Mesodermal cell (in vitro differentiated cells): ENCODE measurements around the gene CCDC88B.
A peak's percentile ranks its signal among the peaks of the same experiment; 100 is the strongest.

Experiments
- H3K27ac ChIP-seq: 2 replicates; pipeline ENCODE4 v1.7.0; 2013; ENCODE audit warnings: mild to moderate bottlenecking, low read depth, low read length, moderate library complexity; ENCODE audit not compliant: severe bottlenecking
- H3K36me3 ChIP-seq: 2 replicates; pipeline ENCODE4 v1.7.1; 2013; ENCODE audit warnings: mild to moderate bottlenecking, low read length, moderate library complexity; ENCODE audit not compliant: control insufficient read depth, insufficient read depth
- H3K4me1 ChIP-seq: one replicate; pipeline ENCODE4 v1.7.1; 2013; ENCODE audit warnings: mild to moderate bottlenecking, low read length; ENCODE audit not compliant: insufficient read depth, control insufficient read depth, poor library complexity, severe bottlenecking
- H3K4me3 ChIP-seq: 2 replicates; pipeline ENCODE4 v1.7.0; 2013; ENCODE audit warnings: low read length, control low read depth, mild to moderate bottlenecking; ENCODE audit not compliant: insufficient read depth, poor library complexity, severe bottlenecking; ENCODE audit errors: extremely low read depth
- H3K9me3 ChIP-seq: 2 replicates; pipeline ENCODE4 v1.7.1; 2013; ENCODE audit warnings: mild to moderate bottlenecking, low read length, moderate library complexity; ENCODE audit not compliant: control insufficient read depth
- WGBS, 2 experiments: methylation state at CpG; one replicate each; pipeline ENCODE4 v1.1.5; 2013; ENCODE audit warnings: missing lambda C conversion rate in 2 of 2; ENCODE audit not compliant: insufficient coverage in 2 of 2; 5-methylcytosine and 5-hydroxymethylcytosine counted together

Gene CCDC88B

DNA sequence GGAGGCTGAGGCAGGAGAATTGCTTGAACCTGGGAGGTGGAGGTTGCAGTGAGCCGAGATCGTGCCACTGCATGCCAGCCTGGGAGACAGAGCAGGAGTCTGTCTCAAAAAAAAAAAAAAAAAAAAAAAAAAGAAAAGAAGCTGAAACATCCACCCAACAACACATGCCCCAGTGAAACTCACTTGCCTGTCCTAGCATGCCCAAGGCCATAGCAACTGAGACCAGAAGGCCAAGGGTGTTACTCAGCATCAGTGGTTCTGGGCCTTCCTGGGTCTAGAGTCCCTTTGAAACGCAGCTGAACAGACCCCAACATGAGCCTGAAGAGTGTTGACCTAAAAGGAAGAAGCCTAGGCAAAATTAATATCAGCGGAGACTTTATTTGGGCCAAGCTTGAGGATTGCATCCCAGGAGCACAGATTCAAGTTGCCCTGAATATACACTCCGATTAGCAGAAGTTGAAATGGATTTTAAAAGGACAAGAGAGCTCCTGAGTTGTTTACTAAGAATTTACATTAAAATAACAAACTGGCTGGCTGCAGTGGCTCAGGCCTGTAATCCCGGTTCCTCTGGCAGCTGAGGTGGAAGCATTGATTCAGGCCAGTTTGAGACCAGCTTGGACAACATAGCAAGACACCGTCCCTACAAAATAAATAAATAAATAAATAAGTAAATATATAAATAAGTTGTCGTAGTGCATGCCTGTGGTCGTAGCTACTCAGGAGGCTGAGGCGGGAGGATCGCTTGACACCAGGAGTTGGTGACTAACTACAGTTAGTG lies 15.1 kb upstream of the CCDC88B start:
- peak overlapping the region; percentile 10 for H3K27ac ChIP-seq
- no peaks in the 10 kb centered on the region for H3K9me3 ChIP-seq
- no peak overlapping the region for H3K4me3 ChIP-seq
- peaks cover 13% of the 10 kb centered on the region for H3K4me1 ChIP-seq
- peaks cover 17% of the 10 kb centered on the region for H3K36me3 ChIP-seq
- 89 to 92% methylated on average over 7 of the region's 11 CpGs for WGBS, 2 experiments

DNA sequence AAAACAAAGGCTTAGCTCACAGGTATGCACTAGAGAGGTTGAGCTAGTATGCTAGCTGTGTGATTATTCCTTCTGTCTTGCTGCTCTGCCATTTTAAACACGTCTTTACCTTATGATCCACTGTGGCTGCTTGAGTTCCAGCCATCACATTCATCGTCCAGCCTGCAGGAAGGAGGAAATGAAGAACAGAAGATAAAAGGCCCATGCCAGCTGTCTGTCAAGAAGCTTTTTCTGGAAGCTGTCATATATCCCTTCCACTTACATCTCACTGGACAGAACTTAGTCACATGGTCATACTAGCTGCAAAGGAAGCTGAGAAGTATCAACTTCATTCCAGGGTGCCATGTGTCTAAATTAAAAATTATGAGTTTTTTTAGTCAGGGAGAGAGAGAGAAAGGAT lies 12.6 kb upstream of the CCDC88B start:
- H3K4me3 ChIP-seq = no peak overlapping the region
- peaks cover 13% of the 10 kb centered on the region for H3K4me1 ChIP-seq
- WGBS, 2 experiments = 82 to 90% methylated on average over 1 to 2 of the region's 2 CpGs
- H3K27ac ChIP-seq = no peak overlapping the region
- H3K36me3 ChIP-seq = peaks cover 7% of the 10 kb centered on the region
- H3K9me3 ChIP-seq = no peaks in the 10 kb centered on the region

DNA sequence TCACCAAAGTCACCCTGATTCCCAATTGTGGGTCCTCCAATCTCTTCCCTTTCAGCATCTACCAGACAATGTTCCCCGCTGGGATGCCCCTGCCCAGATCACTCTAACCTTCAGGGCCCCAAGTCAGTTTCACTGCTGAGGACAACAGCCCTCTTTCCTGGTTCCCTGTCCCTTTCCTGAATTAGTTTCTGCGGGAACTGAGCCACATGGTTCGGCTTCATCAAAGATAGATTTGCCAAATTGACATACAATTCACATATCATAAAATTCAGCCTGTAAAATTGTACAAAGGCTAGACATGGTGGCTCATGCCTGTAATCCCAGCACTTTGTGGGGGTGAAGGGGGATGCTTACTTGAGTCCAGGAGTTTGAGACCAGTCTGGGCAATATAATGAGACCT lies 12.0 kb upstream of the CCDC88B start:
- no peaks in the 10 kb centered on the region for H3K9me3 ChIP-seq
- H3K27ac ChIP-seq = no peak overlapping the region
- H3K4me3 ChIP-seq = no peak overlapping the region
- 90 to 94% methylated on average over 3 of the region's 3 CpGs for WGBS, 2 experiments
- peaks cover under 1% of the 10 kb centered on the region for H3K36me3 ChIP-seq
- peaks cover 12% of the 10 kb centered on the region for H3K4me1 ChIP-seq

GRCh38 chr11:64330888-64331287 lies 9.1 kb upstream of the CCDC88B start:
- H3K4me1 ChIP-seq = peaks cover 4% of the 10 kb centered on the region
- no peaks in the 10 kb centered on the region for H3K36me3 ChIP-seq
- no peak overlapping the region for H3K27ac ChIP-seq
- no peak overlapping the region for H3K4me3 ChIP-seq
- 65 to 69% methylated on average over 4 to 10 of the region's 11 CpGs for WGBS, 2 experiments
- no peaks in the 10 kb centered on the region for H3K9me3 ChIP-seq

GRCh38 chr11:64331569-64332371 lies 8.2 kb upstream of the CCDC88B start:
- H3K27ac ChIP-seq = no peak overlapping the region

GRCh38 chr11:64333556-64333955 lies 6.4 kb upstream of the CCDC88B start:
- Histone ChIP-seq H3K36me3 (no peaks in the 10 kb centered on the region), H3K4me3 (no peak overlapping the region), H3K27ac (no peak overlapping the region), H3K4me1 (peaks cover 4% of the 10 kb centered on the region), H3K9me3 (no peaks in the 10 kb centered on the region)
- WGBS, 2 experiments = 99 to 100% methylated on average over 8 of the region's 8 CpGs

More at GRCh38 chr11:64331569-64332371, 8.2 kb upstream of the CCDC88B start:
- Histone ChIP-seq H3K4me1 (peaks cover 4% of the 10 kb centered on the region), H3K9me3 (no peaks in the 10 kb centered on the region), H3K4me3 (no peak overlapping the region), H3K36me3 (no peaks in the 10 kb centered on the region)
- WGBS, 2 experiments = 78 to 82% methylated on average over 14 to 19 of the region's 20 CpGs

GRCh38 chr11:64334764-64335735 lies 5.0 kb upstream of the CCDC88B start:
- H3K9me3 ChIP-seq = no peaks in the 10 kb centered on the region
- 36 to 56% methylated on average over 3 to 6 of the region's 13 CpGs for WGBS, 2 experiments
- peak overlapping the region; percentile 71 for H3K27ac ChIP-seq
- H3K4me3 ChIP-seq = no peak overlapping the region
- H3K4me1 ChIP-seq = peaks cover 4% of the 10 kb centered on the region
- H3K36me3 ChIP-seq = no peaks in the 10 kb centered on the region

- no peak overlapping the region for H3K27ac ChIP-seq
- H3K4me3 ChIP-seq = no peak overlapping the region
- H3K9me3 ChIP-seq = no peaks in the 10 kb centered on the region
- no peaks in the 10 kb centered on the region for H3K36me3 ChIP-seq
- WGBS, 2 experiments = 80 to 92% methylated on average over 6 of the region's 8 CpGs
- H3K4me1 ChIP-seq = peaks cover 4% of the 10 kb centered on the region
Measured at GRCh38 chr11:64337538-64338249, 2.3 kb upstream of the CCDC88B start.

GRCh38 chr11:64338716-64339115 lies 1.3 kb upstream of the CCDC88B start:
- Histone ChIP-seq H3K4me3 (no peak overlapping the region), H3K36me3 (no peaks in the 10 kb centered on the region), H3K9me3 (no peaks in the 10 kb centered on the region), H3K27ac (no peak overlapping the region), H3K4me1 (peaks cover 4% of the 10 kb centered on the region)
- 91 to 95% methylated on average over 5 to 7 of the region's 8 CpGs for WGBS, 2 experiments

DNA sequence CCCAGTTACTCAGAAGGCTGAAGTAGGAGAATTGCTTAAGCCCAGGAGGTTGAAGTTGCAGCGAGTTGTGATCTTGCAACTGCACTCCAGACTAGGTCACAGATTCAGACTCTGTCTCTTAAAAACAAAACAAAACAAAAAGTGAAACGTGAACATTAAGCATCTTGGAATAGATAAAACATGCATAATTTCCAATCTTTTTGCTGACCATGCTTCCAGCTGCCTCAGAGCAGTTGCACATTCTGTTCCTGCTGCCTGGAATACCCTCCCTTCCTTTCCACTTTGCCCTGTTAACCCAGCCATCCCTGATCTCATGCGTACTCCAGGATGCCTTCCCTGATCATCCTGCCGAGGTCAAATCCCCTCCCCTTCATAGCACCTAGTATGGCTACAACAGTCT lies 718 bp upstream of the CCDC88B start:
- Histone ChIP-seq H3K36me3 (no peaks in the 10 kb centered on the region), H3K4me3 (no peak overlapping the region), H3K9me3 (no peaks in the 10 kb centered on the region), H3K4me1 (peaks cover 4% of the 10 kb centered on the region), H3K27ac (no peak overlapping the region)
- WGBS, 2 experiments = 91 to 96% methylated on average over 2 to 3 of the region's 4 CpGs
